Breast epithelium (tissue), 4 donors: ENCODE measurements around the gene SCD5. TPM values are rescaled to one million over a fixed set of nuclear protein-coding genes. Genes with fewer than 3 reads are reported as not detected.
A peak's percentile ranks its signal among the peaks of the same experiment; 100 is the strongest.

Experiments used
- DNase-seq, 2 donors: peaks; one replicate each; pipeline ENCODE4 v3.0.0-alpha.2; 2019; ENCODE audit warnings: low spot score in 2 of 2
- H3K27ac ChIP-seq, 2 donors: fragments of 200-600 bp; sonication (generic) in 1 of 2; one replicate each; pipeline ENCODE4 v1.5.1; 2016 to 2019; ENCODE audit warnings: mild to moderate bottlenecking in 1 of 2
- H3K27me3 ChIP-seq, 2 donors: fragments of 200-600 bp; sonication (generic) in 1 of 2; one replicate each; pipeline versions ENCODE4 v1.5.1 to v1.6.0; 2017 to 2019; ENCODE audit warnings: control low read depth in 1 of 2, mild to moderate bottlenecking in 1 of 2
- H3K36me3 ChIP-seq: fragments of 200-600 bp; one replicate; pipeline ENCODE4 v1.5.1; 2019
- H3K4me1 ChIP-seq, 2 donors: fragments of 200-600 bp; sonication (generic); one replicate each; pipeline ENCODE4 v1.5.1; 2016 to 2019; ENCODE audit warnings: control low read depth in 1 of 2
- H3K4me3 ChIP-seq, 3 donors: fragments of 200-600 bp; sonication (generic); 1 replicate in 2 of 3; 2 replicates in 1 of 3; pipeline ENCODE4 v1.5.1; 2016 to 2019; ENCODE audit warnings: mild to moderate bottlenecking in 3 of 3, moderate library complexity in 2 of 3
- H3K9me3 ChIP-seq, 2 donors: fragments of 200-600 bp; sonication (generic) in 1 of 2; one replicate each; pipeline ENCODE4 v1.5.1; 2016 to 2019; ENCODE audit warnings: control low read depth in 1 of 2
- POLR2A ChIP-seq: fragments of 450-650 bp; IDR thresholded peaks from one replicate; pipeline ENCODE4 v1.6.1; 2016; ENCODE audit warnings: antibody characterized with exemption, mild to moderate bottlenecking, moderate library complexity
- POLR2AphosphoS5 ChIP-seq, 3 donors: sonication (generic); formaldehyde crosslinking; IDR thresholded peaks; one replicate each; pipeline ENCODE4 v1.6.1; 2017; ENCODE audit warnings: antibody characterized with exemption in 3 of 3
- intact Hi-C: fragments of 100-400 bp; cut with DNase I; formaldehyde crosslinking; loops from one replicate; pipeline ENCODE4 v1.15.1; 2023; ENCODE audit warnings: low total_unique reads
- total RNA-seq, 3 donors: library from RNA; depleted of rRNA; stranded (reverse); fragments of >200 nt; gene quantifications; one replicate each; pipeline ENCODE4 v1.1.0, GENCODE V29; 2016
- TF ChIP-seq, protein P1 (sequence below), 3 donors: fragments of 450-650 bp; IDR thresholded peaks; one replicate each; pipeline ENCODE4 v1.5.1; 2016 to 2017; ENCODE audit warnings: antibody characterized with exemption in 3 of 3, mild to moderate bottlenecking in 3 of 3, moderate library complexity in 3 of 3

SCD5 gene
- total RNA-seq, 3 donors from 2014 or later: 9.8 to 17.0 (median 14.7) TPM

DNA sequence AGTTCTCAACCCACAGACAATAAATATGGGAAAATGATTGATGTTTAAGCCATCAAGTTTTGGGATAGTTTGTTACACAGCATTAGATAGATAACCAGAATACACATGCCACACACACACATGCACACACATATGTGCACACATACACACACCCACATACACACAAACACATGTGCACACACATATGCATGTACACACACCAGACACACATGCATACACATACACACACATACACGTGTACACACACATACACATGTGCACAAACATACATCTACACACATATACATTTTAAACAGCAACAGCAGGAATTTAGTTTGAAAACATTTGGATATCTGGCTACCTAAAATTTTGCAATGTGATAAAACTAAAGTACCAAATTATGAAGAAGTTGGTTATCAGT lies 194.1 kb downstream of the SCD5 start:
- no peaks in the 10 kb centered on the region for H3K4me1 ChIP-seq
- DNase-seq: no peak
- H3K27me3 ChIP-seq: no peaks in the 10 kb centered on the region
- H3K27ac ChIP-seq: no peak overlapping the region
- no peak overlapping the region for H3K4me3 ChIP-seq
- TF ChIP-seq, protein P1, sequence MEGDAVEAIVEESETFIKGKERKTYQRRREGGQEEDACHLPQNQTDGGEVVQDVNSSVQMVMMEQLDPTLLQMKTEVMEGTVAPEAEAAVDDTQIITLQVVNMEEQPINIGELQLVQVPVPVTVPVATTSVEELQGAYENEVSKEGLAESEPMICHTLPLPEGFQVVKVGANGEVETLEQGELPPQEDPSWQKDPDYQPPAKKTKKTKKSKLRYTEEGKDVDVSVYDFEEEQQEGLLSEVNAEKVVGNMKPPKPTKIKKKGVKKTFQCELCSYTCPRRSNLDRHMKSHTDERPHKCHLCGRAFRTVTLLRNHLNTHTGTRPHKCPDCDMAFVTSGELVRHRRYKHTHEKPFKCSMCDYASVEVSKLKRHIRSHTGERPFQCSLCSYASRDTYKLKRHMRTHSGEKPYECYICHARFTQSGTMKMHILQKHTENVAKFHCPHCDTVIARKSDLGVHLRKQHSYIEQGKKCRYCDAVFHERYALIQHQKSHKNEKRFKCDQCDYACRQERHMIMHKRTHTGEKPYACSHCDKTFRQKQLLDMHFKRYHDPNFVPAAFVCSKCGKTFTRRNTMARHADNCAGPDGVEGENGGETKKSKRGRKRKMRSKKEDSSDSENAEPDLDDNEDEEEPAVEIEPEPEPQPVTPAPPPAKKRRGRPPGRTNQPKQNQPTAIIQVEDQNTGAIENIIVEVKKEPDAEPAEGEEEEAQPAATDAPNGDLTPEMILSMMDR (IDR thresholded peaks at IDR 0.05): no peak
- no peak for TF ChIP-seq POLR2A
- no peak for TF ChIP-seq POLR2AphosphoS5 (IDR thresholded peaks at IDR 0.05)
- intact Hi-C loops: no loop called here
- H3K9me3 ChIP-seq: no peaks in the 10 kb centered on the region
- H3K36me3 ChIP-seq: no peaks in the 10 kb centered on the region

DNA sequence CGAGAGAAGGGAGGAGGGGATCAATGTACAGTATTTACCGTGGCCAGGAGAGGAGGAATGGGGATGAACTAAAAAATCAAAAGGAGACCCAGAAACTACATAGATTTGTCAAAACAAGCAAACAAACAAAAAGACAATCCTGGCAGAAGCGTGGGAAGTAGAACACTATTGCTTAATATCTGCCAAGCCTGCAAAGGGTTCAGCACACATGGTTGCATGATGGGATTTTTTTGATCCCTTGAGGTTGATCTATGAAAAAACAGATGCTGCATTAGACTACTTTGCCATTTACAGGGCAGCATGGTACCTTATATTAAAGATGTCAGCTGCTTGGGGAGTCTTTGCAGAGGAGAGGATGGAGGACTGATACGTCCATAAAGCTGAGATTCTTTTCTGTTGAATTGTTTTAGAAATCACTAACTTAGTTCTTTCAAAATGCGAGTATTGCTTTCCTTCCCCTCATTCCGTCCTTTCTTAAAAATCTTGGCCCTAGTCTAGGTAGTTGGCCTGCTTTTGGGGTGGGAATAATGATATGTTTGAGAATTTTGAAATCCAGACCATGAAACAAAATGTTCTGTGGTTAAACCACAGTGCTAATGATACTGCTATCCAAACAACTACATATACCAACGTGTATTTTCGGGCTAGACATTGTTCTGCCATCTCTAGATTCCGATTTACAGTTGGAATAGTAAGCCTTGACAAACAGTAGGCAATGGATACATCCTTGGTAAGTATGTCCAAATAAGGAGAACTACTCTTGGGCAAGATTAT lies 197.2 kb downstream of the SCD5 start:
- H3K27me3 ChIP-seq: no peaks in the 10 kb centered on the region
- H3K27ac ChIP-seq: peak overlapping the region in 1 of 2 donors; percentile 22
- H3K4me1 ChIP-seq: no peaks in the 10 kb centered on the region
- no peak for DNase-seq
- no peak overlapping the region for H3K4me3 ChIP-seq
- no peak for TF ChIP-seq POLR2A
- TF ChIP-seq POLR2AphosphoS5 (IDR thresholded peaks at IDR 0.05): no peak
- TF ChIP-seq, protein P1 (IDR thresholded peaks at IDR 0.05): no peak
- no peaks in the 10 kb centered on the region for H3K36me3 ChIP-seq
- no peaks in the 10 kb centered on the region for H3K9me3 ChIP-seq
- intact Hi-C loops: no loop called here

DNA sequence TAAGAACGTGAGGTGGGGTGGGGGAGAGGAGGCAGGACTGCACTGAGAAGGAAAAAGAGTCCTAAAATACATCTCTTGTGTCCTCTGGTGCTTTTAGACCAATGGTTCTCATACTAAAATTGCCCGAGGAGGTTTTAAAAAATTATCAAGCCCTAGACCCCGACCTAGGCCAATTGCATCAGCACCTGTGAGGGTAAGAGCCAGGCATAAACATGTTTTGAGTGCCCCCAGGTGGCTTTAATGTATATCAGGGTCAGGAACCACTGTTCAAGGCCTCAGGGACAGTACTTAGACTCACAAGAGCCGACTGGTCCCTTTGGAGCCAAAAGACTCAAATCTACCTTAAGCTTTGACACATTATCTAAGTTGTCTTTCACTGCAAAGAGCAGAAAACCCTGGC lies 199.3 kb downstream of the SCD5 start:
- intact Hi-C loops: no loop called here
- no peak for TF ChIP-seq POLR2A
- TF ChIP-seq POLR2AphosphoS5 (IDR thresholded peaks at IDR 0.05): no peak
- TF ChIP-seq, protein P1 (IDR thresholded peaks at IDR 0.05): no peak
- Histone ChIP-seq H3K27ac (no peak overlapping the region), H3K4me1 (no peaks in the 10 kb centered on the region), H3K9me3 (no peaks in the 10 kb centered on the region), H3K4me3 (no peak overlapping the region), H3K36me3 (no peaks in the 10 kb centered on the region), H3K27me3 (no peaks in the 10 kb centered on the region)
- no peak for DNase-seq

DNA sequence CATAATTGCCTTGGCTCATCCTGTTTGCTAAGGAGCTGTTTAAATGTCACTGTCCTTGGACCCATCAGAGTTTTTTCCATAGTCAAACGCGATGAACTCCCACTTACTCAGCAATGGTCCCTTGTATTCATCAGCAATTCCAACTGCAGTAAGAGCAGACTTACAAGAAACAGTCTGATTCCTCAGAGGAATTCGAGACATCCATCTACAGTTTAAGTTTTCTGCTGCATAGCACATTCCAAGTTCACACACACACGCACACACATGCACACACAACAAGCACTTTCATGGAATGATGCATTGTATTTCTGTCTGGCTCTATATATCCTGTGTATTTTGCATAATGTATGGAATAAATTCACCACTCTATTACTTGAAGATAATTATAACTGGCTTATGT lies 204.1 kb downstream of the SCD5 start:
- Histone ChIP-seq H3K27me3 (no peaks in the 10 kb centered on the region), H3K27ac (no peak overlapping the region), H3K36me3 (no peaks in the 10 kb centered on the region), H3K9me3 (no peaks in the 10 kb centered on the region), H3K4me3 (no peak overlapping the region), H3K4me1 (no peaks in the 10 kb centered on the region)
- TF ChIP-seq, protein P1 (IDR thresholded peaks at IDR 0.05): no peak
- TF ChIP-seq POLR2AphosphoS5 (IDR thresholded peaks at IDR 0.05): no peak
- no peak for TF ChIP-seq POLR2A
- intact Hi-C loops: no loop called here
- no peak for DNase-seq

DNA sequence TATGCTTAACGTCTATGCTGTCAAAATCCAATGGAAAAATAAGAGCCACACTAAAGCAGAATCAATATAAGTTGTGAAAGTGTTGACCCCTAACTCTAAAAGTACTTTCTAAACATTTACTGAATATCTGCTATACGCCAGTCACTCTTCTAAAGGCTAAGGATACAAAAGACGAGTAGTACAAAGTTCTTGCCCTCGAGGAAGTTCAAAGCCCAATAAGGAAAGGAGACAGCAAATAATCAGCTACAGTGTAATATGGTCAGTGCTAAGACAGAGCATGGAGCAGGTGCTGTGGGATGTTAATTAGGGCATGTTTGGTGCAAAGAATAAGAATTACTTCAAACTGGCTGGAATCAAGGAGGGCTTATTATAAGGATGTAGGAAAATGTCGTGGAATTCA lies 205.2 kb downstream of the SCD5 start:
- DNase-seq: no peak
- H3K27ac ChIP-seq: no peak overlapping the region
- H3K36me3 ChIP-seq: no peaks in the 10 kb centered on the region
- H3K4me3 ChIP-seq: no peak overlapping the region
- H3K27me3 ChIP-seq: no peaks in the 10 kb centered on the region
- no peaks in the 10 kb centered on the region for H3K9me3 ChIP-seq
- intact Hi-C loops: no loop called here
- no peak for TF ChIP-seq POLR2A
- TF ChIP-seq, protein P1 (IDR thresholded peaks at IDR 0.05): no peak
- no peak for TF ChIP-seq POLR2AphosphoS5 (IDR thresholded peaks at IDR 0.05)
- H3K4me1 ChIP-seq: no peaks in the 10 kb centered on the region
